Neural cell (in vitro differentiated cells): Measurements from ENCODE around the gene CXCL14. TPM values are rescaled to one million over a fixed set of nuclear protein-coding genes. Genes with fewer than 3 reads are reported as not detected.
A peak's percentile ranks its signal among the peaks of the same experiment; 100 is the strongest.

Experiments used
- H2AFZ ChIP-seq: fragments of 200-600, 300-800 bp; sonication (generic), shearing (Covaris generic); 2 replicates; pipeline ENCODE4 v1.6.0; 2014; ENCODE audit warnings: low read depth, mild to moderate bottlenecking, antibody characterized with exemption, low read length, moderate library complexity
- H3F3A ChIP-seq: fragments of 200-600 bp; shearing (Covaris generic); 2 replicates; pipeline ENCODE4 v1.6.1; 2016; ENCODE audit warnings: mild to moderate bottlenecking, moderate library complexity, mixed read lengths, antibody characterized with exemption, low read length; ENCODE audit not compliant: insufficient read depth, poor library complexity, severe bottlenecking
- H3K27ac ChIP-seq: fragments of 200-600, 300-800 bp; sonication (generic), shearing (Covaris generic); 2 replicates; pipeline ENCODE4 v1.5.1; 2014; ENCODE audit warnings: mild to moderate bottlenecking, low read length, moderate library complexity
- H3K27me3 ChIP-seq: fragments of 300-800, 200-600 bp; sonication (generic), shearing (Covaris generic); 2 replicates; pipeline ENCODE4 v1.6.0; 2014; ENCODE audit warnings: mild to moderate bottlenecking, low read depth, low read length, moderate library complexity; ENCODE audit not compliant: insufficient read depth
- H3K36me3 ChIP-seq: fragments of 300-800, 200-600 bp; sonication (generic), shearing (Covaris generic); 2 replicates; pipeline ENCODE4 v1.5.1; 2014; ENCODE audit warnings: mild to moderate bottlenecking, antibody characterized with exemption, low read length, moderate library complexity; ENCODE audit not compliant: insufficient read depth
- H3K4me2 ChIP-seq: fragments of 300-800, 200-600 bp; sonication (generic), shearing (Covaris generic); 2 replicates; pipeline ENCODE4 v1.6.0; 2014; ENCODE audit warnings: mild to moderate bottlenecking, low read length
- H3K4me3 ChIP-seq: fragments of 300-800, 200-600 bp; sonication (generic), shearing (Covaris generic); 2 replicates; pipeline ENCODE4 v1.5.1; 2014; ENCODE audit warnings: mild to moderate bottlenecking, low read length, moderate library complexity
- H3K79me2 ChIP-seq: fragments of 200-600 bp; shearing (Covaris generic); replicated peaks from 2 replicates; pipeline ENCODE4 v1.6.0; 2014; ENCODE audit warnings: mild to moderate bottlenecking, low read length, moderate library complexity; ENCODE audit not compliant: insufficient read depth
- H3K9ac ChIP-seq: fragments of 300-800, 200-600 bp; sonication (generic), shearing (Covaris generic); 2 replicates; pipeline ENCODE4 v1.6.1; 2016; ENCODE audit warnings: mild to moderate bottlenecking, low read length, mixed read lengths
- H3K9me2 ChIP-seq: fragments of 200-600 bp; shearing (Covaris generic); 2 replicates; pipeline ENCODE4 v1.6.1; 2016; ENCODE audit warnings: mild to moderate bottlenecking, low read length, mixed read lengths; ENCODE audit not compliant: insufficient read depth
- H3K9me3 ChIP-seq: fragments of 200-600, 300-800 bp; sonication (generic), shearing (Covaris generic); 2 replicates; pipeline ENCODE4 v1.6.1; 2016; ENCODE audit warnings: mild to moderate bottlenecking, mixed run types, low read length, moderate library complexity, mixed read lengths
- H4K20me1 ChIP-seq: fragments of 200-600 bp; shearing (Covaris generic); 2 replicates; pipeline ENCODE4 v1.6.1; 2016; ENCODE audit warnings: mild to moderate bottlenecking, mixed run types; ENCODE audit not compliant: insufficient read depth
- EP300 ChIP-seq: fragments of 450-650 bp; conservative IDR thresholded peaks from 2 replicates; pipeline ENCODE4 v1.6.1; 2014; ENCODE audit warnings: antibody characterized with exemption, mild to moderate bottlenecking, moderate library complexity; ENCODE audit not compliant: poor library complexity, severe bottlenecking
- EZH2 ChIP-seq: fragments of 200-600, 300-800 bp; shearing (Covaris generic), sonication (generic); IDR thresholded peaks from 2 replicates; pipeline ENCODE4 v1.6.1; 2014; ENCODE audit warnings: antibody characterized with exemption, low read length, borderline replicate concordance, mild to moderate bottlenecking; ENCODE audit not compliant: insufficient read depth, poor library complexity, severe bottlenecking
- MXI1 ChIP-seq: fragments of 450-650 bp; conservative IDR thresholded peaks from 2 replicates; pipeline ENCODE4 v1.6.1; 2014; ENCODE audit warnings: antibody characterized with exemption, mild to moderate bottlenecking; ENCODE audit not compliant: poor library complexity, severe bottlenecking
- POLR2AphosphoS5 ChIP-seq: IDR thresholded peaks from 2 replicates; pipeline ENCODE4 v1.6.1; 2012
- RAD21 ChIP-seq: fragments of 450-650 bp; conservative IDR thresholded peaks from 2 replicates; pipeline ENCODE4 v1.6.1; 2014; ENCODE audit warnings: antibody characterized with exemption, mild to moderate bottlenecking, moderate library complexity
- SMC3 ChIP-seq: fragments of 450-650 bp; conservative IDR thresholded peaks from 2 replicates; pipeline ENCODE4 v1.6.1; 2014; ENCODE audit warnings: antibody characterized with exemption, mild to moderate bottlenecking, moderate library complexity; ENCODE audit not compliant: poor library complexity
- polyA minus RNA-seq: library from RNA; depleted of rRNA, polyadenylated mRNA; stranded (reverse); fragments of >200 nt; gene quantifications from 2 replicates; pipeline ENCODE4 v1.2.3, GENCODE V29; 2014
- polyA plus RNA-seq: library from polyadenylated mRNA; depleted of rRNA; stranded (reverse); fragments of >200 nt; gene quantifications from 2 replicates; pipeline ENCODE4 v1.2.3, GENCODE V29; 2014
- TF ChIP-seq, protein P1 (sequence below): IDR thresholded peaks from 2 replicates; pipeline ENCODE4 v1.6.1; 2012; ENCODE audit warnings: borderline replicate concordance
- TF ChIP-seq, protein P2 (sequence below): fragments of 450-650 bp; IDR thresholded peaks from 2 replicates; pipeline ENCODE4 v1.5.1; 2014; ENCODE audit warnings: antibody characterized with exemption, mild to moderate bottlenecking, moderate library complexity; ENCODE audit not compliant: poor library complexity, severe bottlenecking

The CXCL14 gene, protein sequence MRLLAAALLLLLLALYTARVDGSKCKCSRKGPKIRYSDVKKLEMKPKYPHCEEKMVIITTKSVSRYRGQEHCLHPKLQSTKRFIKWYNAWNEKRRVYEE
- polyA plus RNA-seq (1.1 TPM in 1 of 2 replicates, not detected in the other), polyA minus RNA-seq (not detected in 2 replicates)

DNA sequence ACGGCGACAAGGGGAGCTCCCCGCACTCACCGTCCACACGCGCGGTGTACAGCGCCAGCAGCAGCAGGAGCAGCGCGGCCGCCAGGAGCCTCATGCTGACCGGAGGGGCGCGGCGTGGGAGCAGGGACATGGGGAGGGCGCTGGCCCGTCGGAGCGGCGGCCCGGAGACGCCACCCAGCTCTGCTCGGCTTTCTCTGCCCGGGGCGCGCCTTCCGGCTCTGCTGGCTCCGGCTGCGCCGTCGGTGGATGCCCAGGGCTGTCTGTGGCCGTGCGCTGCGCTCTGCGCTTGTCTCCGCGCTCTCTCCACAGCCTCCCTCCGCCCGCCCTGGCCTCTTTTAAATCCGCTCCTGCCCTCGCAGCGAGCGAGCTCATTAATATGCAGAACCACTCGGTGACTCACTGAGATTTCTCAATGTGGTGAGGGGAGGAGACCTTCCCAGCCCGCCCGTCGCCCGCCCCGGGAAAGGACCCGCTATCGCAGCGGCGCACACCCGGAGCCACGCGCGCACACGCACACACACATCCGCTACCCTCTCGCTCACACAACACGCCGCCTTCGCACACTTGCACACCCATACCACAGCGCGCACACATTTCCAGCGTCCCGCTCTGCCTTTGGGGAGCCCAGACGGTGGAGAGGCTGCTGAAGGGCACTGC is at the start of gene CXCL14:
TSS of gene CXCL14 (minus strand) at position 307 of the 657 bp plus-strand sequence. CDS start at position 94, 213 bp downstream.
- Histone ChIP-seq H3F3A (no peaks in the 10 kb centered on the region), H3K27me3 (peaks cover 31% of the 10 kb centered on the region), H3K36me3 (no peaks in the 10 kb centered on the region), H4K20me1 (no peaks in the 10 kb centered on the region), H3K79me2 (no peaks in the 10 kb centered on the region), H3K4me2 (no peak within 1 kb of the TSS), H3K4me3 (peak within 1 kb of the TSS; percentile 66), H3K9ac (peak within 1 kb of the TSS; percentile 38), H2AFZ (no peak within 1 kb of the TSS), H3K9me3 (no peaks in the 10 kb centered on the region), H3K27ac (no peak within 1 kb of the TSS), H3K9me2 (no peaks in the 10 kb centered on the region)
- TF ChIP-seq RAD21 (no peak), MXI1 (no peak), EZH2 (no peak), EP300 (no peak), SMC3 (no peak), POLR2AphosphoS5 (no peak)
- TF ChIP-seq, protein P1, sequence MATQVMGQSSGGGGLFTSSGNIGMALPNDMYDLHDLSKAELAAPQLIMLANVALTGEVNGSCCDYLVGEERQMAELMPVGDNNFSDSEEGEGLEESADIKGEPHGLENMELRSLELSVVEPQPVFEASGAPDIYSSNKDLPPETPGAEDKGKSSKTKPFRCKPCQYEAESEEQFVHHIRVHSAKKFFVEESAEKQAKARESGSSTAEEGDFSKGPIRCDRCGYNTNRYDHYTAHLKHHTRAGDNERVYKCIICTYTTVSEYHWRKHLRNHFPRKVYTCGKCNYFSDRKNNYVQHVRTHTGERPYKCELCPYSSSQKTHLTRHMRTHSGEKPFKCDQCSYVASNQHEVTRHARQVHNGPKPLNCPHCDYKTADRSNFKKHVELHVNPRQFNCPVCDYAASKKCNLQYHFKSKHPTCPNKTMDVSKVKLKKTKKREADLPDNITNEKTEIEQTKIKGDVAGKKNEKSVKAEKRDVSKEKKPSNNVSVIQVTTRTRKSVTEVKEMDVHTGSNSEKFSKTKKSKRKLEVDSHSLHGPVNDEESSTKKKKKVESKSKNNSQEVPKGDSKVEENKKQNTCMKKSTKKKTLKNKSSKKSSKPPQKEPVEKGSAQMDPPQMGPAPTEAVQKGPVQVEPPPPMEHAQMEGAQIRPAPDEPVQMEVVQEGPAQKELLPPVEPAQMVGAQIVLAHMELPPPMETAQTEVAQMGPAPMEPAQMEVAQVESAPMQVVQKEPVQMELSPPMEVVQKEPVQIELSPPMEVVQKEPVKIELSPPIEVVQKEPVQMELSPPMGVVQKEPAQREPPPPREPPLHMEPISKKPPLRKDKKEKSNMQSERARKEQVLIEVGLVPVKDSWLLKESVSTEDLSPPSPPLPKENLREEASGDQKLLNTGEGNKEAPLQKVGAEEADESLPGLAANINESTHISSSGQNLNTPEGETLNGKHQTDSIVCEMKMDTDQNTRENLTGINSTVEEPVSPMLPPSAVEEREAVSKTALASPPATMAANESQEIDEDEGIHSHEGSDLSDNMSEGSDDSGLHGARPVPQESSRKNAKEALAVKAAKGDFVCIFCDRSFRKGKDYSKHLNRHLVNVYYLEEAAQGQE, result no peak
- TF ChIP-seq, protein P2, sequence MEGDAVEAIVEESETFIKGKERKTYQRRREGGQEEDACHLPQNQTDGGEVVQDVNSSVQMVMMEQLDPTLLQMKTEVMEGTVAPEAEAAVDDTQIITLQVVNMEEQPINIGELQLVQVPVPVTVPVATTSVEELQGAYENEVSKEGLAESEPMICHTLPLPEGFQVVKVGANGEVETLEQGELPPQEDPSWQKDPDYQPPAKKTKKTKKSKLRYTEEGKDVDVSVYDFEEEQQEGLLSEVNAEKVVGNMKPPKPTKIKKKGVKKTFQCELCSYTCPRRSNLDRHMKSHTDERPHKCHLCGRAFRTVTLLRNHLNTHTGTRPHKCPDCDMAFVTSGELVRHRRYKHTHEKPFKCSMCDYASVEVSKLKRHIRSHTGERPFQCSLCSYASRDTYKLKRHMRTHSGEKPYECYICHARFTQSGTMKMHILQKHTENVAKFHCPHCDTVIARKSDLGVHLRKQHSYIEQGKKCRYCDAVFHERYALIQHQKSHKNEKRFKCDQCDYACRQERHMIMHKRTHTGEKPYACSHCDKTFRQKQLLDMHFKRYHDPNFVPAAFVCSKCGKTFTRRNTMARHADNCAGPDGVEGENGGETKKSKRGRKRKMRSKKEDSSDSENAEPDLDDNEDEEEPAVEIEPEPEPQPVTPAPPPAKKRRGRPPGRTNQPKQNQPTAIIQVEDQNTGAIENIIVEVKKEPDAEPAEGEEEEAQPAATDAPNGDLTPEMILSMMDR, result no peak

DNA sequence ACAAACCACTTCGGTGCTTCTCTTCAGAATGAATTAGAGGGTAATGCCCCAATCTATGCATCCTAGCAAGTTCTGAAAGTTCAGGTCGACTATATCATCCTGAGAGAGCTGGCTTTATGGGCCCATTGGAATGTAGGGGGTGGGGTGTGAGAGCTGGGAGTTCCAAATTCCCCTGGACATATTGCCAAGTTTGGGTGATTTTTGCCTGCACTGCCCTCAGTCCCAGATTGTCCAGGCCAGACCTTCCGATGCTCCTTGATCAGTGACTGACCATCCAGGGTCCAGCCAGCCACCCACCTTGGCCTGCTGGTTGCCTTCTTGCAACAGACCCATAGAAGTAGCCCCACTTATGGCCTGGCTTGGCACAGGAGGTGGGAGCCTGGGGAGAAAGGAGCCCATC is 47.8 kb upstream of the CXCL14 start:
- no peak for TF ChIP-seq RAD21
- H3K27ac ChIP-seq, result no peak overlapping the region

More for the DNA sequence above, 47.8 kb upstream of the CXCL14 start:
- no peaks in the 10 kb centered on the region for H3K79me2 ChIP-seq
- H3K9me2 ChIP-seq, result no peaks in the 10 kb centered on the region
- no peaks in the 10 kb centered on the region for H3K27me3 ChIP-seq
- no peak overlapping the region for H2AFZ ChIP-seq
- H3K36me3 ChIP-seq, result no peaks in the 10 kb centered on the region
- no peak overlapping the region for H3K9ac ChIP-seq
- H3F3A ChIP-seq, result no peaks in the 10 kb centered on the region
- no peak overlapping the region for H3K4me3 ChIP-seq
- H4K20me1 ChIP-seq, result no peaks in the 10 kb centered on the region
- H3K4me2 ChIP-seq, result no peak overlapping the region
- H3K9me3 ChIP-seq, result no peaks in the 10 kb centered on the region
